Right atrium auricular region (tissue), 2 donors: Measurements from ENCODE around the gene PIGS. TPM values are rescaled to one million over a fixed set of nuclear protein-coding genes. Genes with fewer than 3 reads are reported as not detected.

Experiments
- DNase-seq: peaks from one replicate; pipeline ENCODE4 v3.0.0-alpha.2; 2019; ENCODE audit warnings: low spot score
- H3K27ac ChIP-seq, 2 donors: fragments of 200-600 bp; sonication (generic); 1 replicate in 1 of 2; 2 replicates in 1 of 2; pipeline ENCODE4 v1.5.1; 2016 to 2019
- H3K27me3 ChIP-seq, 2 donors: fragments of 200-600 bp; sonication (generic); one replicate each; pipeline versions ENCODE4 v1.5.1 to v1.6.0; 2017 to 2019
- H3K36me3 ChIP-seq: fragments of 200-600 bp; sonication (generic); one replicate; pipeline ENCODE4 v1.5.1; 2016
- H3K4me1 ChIP-seq, 2 donors: fragments of 200-600 bp; sonication (generic); one replicate each; pipeline versions ENCODE4 v1.5.1 to v1.6.0; 2017 to 2019
- H3K4me3 ChIP-seq, 2 donors: fragments of 200-600 bp; sonication (generic); 1 replicate in 1 of 2; 2 replicates in 1 of 2; pipeline ENCODE4 v1.5.1; 2017 to 2019; ENCODE audit warnings: mild to moderate bottlenecking in 1 of 2, moderate library complexity in 1 of 2
- H3K9me3 ChIP-seq, 2 donors: fragments of 200-600 bp; sonication (generic); one replicate each; pipeline ENCODE4 v1.5.1; 2019
- total RNA-seq, 2 donors: library from RNA; depleted of rRNA; stranded (reverse); fragments of >200 nt; gene quantifications; one replicate each; pipeline ENCODE4 v1.1.0, GENCODE V29; 2016
- TF ChIP-seq, protein P1 (sequence below), 2 donors: fragments of 200-600 bp; sonication (generic); IDR thresholded peaks; one replicate each; pipeline ENCODE4 v1.5.1; 2019; ENCODE audit warnings: antibody characterized with exemption in 2 of 2

PIGS gene
- total RNA-seq, 2 donors from 2014 or later: 51.6 to 74.8 TPM

DNA sequence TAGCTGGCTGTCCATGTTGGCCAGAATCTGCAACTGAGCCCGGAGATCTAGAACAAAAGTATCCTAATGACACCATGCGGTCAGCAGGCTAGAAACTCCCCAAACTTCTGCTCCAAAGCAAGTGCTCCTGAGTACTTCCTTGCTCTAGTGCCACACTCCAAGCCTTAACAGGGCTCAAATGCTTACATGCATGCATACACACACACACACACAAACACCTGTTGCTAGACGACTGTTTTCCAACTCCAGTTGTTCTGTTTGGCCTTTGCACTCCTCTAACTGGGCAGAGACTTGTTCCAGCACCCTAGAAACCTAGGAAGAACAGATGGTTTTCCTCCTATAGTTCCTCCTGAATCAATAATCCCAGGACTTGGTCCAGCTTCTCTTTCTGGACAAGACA, 13.1 kb upstream of the PIGS start:
- DNase-seq: no peak
- no peak overlapping the region for H3K27ac ChIP-seq
- no peaks in the 10 kb centered on the region for H3K36me3 ChIP-seq
- no peaks in the 10 kb centered on the region for H3K4me1 ChIP-seq
- no peaks in the 10 kb centered on the region for H3K9me3 ChIP-seq
- TF ChIP-seq, protein P1, sequence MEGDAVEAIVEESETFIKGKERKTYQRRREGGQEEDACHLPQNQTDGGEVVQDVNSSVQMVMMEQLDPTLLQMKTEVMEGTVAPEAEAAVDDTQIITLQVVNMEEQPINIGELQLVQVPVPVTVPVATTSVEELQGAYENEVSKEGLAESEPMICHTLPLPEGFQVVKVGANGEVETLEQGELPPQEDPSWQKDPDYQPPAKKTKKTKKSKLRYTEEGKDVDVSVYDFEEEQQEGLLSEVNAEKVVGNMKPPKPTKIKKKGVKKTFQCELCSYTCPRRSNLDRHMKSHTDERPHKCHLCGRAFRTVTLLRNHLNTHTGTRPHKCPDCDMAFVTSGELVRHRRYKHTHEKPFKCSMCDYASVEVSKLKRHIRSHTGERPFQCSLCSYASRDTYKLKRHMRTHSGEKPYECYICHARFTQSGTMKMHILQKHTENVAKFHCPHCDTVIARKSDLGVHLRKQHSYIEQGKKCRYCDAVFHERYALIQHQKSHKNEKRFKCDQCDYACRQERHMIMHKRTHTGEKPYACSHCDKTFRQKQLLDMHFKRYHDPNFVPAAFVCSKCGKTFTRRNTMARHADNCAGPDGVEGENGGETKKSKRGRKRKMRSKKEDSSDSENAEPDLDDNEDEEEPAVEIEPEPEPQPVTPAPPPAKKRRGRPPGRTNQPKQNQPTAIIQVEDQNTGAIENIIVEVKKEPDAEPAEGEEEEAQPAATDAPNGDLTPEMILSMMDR (IDR thresholded peaks at IDR 0.05): no peak
- H3K27me3 ChIP-seq: no peaks in the 10 kb centered on the region
- no peak overlapping the region for H3K4me3 ChIP-seq

DNA sequence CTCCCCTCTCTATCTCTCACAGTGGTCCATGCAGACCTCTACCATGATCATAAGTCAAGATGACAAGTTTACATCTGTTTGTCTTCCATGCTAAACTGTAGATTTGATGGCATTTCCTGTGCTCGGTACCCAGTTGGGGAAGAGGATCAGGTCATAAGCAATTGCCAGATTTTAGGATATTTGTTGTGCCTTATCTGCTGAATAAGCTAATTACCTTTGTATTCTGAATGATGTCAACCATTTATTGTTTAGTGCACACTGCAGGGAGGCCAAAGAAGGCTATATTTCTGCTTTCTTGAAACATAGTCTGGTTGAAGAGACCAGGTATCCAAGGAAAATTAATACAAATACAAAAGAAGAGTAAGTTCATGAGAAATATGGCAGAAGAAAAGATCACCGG, 11.2 kb upstream of the PIGS start:
- no peak overlapping the region for H3K4me3 ChIP-seq
- DNase-seq: no peak
- H3K27ac ChIP-seq: no peak overlapping the region
- no peaks in the 10 kb centered on the region for H3K4me1 ChIP-seq
- H3K36me3 ChIP-seq: no peaks in the 10 kb centered on the region
- TF ChIP-seq, protein P1 (IDR thresholded peaks at IDR 0.05): no peak
- no peaks in the 10 kb centered on the region for H3K9me3 ChIP-seq
- H3K27me3 ChIP-seq: no peaks in the 10 kb centered on the region

DNA sequence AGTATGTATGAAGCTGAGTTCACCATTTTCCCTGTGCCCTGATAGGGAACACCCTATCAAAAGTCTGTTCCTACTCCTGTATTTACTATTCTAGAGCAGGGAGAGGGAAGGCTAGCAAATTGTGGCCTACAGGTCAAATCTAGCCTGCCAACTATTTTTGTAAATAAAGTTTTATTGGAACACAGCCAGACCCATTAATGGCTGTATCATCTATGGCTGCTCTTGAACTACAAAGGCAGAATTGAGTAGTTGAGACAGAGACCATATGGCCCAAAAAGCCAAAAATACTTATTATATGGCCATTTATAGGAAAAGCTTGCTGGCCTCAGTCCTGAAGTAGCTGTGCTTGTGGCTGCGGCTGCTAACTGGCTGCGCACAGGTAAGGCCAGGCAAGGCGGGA, 9.6 kb upstream of the PIGS start:
- no peak for DNase-seq
- Histone ChIP-seq H3K27ac (no peak overlapping the region), H3K36me3 (no peaks in the 10 kb centered on the region), H3K9me3 (no peaks in the 10 kb centered on the region), H3K4me1 (peaks cover 0 to 7% of the 10 kb centered on the region in 2 donors), H3K4me3 (no peak overlapping the region), H3K27me3 (no peaks in the 10 kb centered on the region)
- TF ChIP-seq, protein P1 (IDR thresholded peaks at IDR 0.05): no peak

DNA sequence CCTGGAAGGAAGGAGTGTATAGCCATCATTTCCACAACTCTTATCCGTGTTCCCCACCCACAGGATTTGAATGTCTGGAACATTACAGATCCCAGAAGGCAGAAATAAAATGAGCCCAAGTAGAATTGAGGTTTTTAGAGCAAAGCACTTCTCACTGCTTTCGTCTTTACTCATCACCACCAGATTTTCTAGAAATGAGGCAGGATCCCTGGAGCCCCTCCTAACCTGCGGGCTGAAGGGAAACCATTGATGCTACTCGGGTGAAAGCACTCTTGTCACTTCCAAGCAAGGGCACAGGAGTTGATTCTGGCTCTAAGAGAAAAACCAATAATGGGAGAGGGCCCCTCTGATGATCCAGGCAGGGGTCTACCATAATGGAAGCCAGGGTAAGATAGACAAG, 8.2 kb upstream of the PIGS start:
- TF ChIP-seq, protein P1 (IDR thresholded peaks at IDR 0.05): no peak
- Histone ChIP-seq H3K27me3 (no peaks in the 10 kb centered on the region), H3K36me3 (no peaks in the 10 kb centered on the region), H3K27ac (no peak overlapping the region), H3K4me1 (peaks cover 0 to 14% of the 10 kb centered on the region in 2 donors), H3K9me3 (no peaks in the 10 kb centered on the region), H3K4me3 (no peak overlapping the region)
- no peak for DNase-seq

DNA sequence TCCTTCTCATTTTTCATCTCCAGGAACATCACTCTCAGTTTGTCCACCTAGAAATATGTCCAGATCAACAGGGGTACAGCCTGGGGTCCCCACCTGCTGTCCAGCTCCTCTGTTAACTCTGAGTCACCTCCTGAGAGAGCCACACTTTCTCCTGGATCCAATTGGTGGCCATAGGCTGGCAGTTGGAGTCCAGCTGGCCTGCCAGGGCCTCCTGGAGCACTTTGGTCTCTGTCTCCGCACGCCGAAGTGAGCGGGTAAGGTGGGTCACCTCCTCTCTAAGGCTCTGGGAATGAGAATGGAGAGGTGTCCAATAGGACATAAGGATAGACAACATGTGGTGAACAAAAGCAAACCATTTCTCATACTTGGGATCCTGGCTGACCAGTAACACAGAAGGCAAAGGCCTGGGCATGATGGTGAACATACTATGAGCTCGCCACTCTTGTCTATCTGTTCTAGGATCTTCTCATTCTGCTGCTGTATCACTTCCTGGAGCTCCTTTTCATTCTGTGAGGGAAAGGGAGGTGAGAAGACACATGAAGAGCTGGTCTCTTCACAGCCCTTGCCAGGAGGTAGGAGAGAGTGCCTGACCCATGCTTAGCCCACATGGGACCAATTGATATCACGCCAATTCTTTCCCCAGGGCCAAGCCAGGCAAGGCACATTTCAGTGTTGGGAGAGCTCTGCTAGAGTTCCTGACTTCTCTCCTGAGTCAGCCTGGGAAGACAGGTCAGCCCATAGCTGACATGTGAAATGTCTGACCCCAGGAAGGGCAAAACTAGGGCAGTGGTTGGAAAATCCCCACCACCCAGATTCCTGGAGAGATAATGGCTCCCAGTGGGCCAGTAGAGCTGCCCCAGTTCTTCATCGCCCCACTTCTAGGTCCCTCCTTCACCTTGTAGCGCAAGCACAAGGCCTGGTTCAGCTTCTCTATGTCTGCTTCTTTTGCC, 7.2 kb upstream of the PIGS start:
- Histone ChIP-seq H3K9me3 (no peaks in the 10 kb centered on the region), H3K4me3 (no peak overlapping the region), H3K27ac (no peak overlapping the region), H3K27me3 (no peaks in the 10 kb centered on the region), H3K4me1 (peaks cover 0 to 22% of the 10 kb centered on the region in 2 donors), H3K36me3 (peaks cover 6% of the 10 kb centered on the region)
- no peak for DNase-seq
- TF ChIP-seq, protein P1 (IDR thresholded peaks at IDR 0.05): no peak
